Inferior parietal cortex (tissue), 1 donor: ENCODE measurements around the gene MTARC2.

Source experiments
- DNase-seq: peaks from one replicate; pipeline ENCODE4 v3.0.0-alpha.2; 2016; ENCODE audit errors: extremely low spot score

MTARC2 gene

DNA sequence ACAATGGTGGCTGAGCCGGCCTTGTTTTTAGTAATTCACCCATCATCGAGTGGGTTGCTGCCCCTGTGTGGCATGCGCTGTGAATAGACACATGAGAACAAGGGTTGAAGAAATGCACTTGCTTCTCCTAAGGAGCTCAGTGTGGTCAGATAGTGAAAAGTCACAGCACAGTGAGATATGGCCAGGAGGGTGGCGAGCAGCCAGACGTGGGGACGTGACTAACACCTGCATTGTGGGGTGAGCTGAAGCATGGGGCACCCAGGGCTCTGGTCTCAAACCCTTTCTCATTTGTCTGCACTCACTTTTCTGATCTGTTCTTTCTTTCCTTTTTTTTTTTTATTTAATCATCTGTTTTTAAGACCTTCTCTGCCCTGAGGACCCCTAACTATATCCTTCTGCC lies 52.1 kb downstream of the MTARC2 start:
- DNase-seq, result no peak

DNA sequence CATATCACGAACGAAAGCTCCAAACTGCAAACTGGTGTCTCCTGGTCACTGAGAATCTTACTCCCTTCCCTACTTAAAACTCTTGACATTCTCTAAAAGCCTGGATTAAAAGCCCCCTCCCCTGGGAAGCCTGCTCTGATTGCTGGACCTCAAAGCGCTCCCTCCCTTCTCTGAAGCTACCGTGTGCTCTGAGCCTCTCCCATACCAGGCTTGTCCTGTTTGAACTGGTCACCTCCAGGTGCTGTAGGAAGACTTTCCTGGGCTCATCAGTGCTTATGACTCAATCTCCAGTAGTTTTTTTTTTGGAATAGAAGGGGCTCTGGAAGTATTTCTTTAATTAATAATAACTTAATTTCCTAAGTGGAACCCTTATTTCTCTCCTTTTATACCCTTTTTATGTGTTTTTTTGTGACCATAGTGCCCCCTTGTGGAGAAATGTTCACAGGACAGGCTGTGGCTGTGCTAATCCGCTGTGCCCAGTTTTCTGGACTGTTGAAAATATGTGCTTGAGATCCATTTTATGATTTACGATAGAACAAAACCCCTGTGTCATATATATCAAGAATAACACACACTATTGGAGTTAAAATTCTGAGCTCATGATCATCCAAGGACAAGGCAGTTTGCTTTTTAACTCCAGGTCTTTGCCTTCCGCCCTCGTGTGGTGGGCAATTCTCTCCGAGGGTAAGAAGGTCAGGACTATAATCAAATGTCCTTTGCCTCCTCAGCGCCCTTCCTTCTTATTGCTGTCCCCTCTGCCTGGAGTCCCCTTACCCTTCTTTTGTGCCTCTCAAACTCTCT lies 55.5 kb downstream of the MTARC2 start:
- DNase-seq, result peak; percentile 70

DNA sequence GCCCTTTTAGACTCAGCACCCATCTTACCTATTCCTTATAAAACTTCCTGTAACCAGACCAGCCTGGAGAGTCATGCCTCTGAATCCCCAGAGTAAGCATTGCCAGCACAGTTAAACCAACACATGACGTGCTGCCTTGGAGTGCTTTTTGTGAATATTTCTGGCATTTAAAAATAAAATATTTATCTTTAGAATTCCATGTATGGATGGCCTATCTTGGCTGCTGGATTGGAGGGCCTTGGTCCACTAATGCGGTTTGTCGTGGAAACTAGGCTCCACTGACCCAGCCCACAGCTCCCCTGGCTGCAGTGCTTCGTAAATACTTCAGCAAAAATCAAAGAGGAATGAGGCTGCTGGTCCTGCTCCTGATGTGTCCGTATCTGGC lies 56.1 kb downstream of the MTARC2 start:
- DNase-seq, result no peak

DNA sequence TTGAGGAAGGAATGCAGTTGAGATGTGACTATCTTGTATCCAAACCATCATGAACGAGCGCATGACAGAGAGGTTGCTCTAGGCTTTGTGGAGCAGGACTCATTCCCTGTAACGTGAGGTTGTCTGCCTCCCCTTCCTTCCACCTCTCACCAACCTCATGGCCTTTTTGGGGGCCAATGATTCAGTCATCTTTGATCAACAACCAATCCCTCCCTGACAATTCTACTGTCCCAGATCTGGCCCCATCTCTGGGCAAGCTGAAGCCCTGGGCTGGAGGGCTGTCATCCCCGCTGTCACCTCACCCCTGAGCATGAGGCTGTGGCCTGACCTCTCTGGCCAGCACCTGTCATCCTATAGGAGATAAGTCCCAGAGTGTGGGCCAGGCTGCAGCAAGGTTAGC lies 58.3 kb downstream of the MTARC2 start:
- no peak for DNase-seq

DNA sequence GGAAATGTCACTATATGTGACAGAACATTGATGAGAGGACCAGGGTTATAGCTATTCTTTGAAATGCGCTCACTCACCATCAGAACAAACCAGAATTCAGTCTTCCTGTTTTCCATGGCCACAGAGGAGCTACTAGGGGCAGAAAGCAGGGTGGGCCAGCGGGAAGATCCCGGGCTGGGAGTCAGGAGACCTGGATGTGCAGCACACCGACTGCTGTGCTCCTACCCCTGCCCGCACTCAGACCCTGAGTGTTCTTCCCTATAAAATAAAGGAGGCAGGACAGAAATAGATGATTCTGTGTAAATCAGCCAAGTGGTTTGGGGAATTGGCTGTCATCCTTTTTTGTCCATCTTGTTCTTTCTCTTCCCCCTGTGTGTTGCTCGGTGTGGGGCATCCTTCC lies 59.6 kb downstream of the MTARC2 start:
- DNase-seq, result no peak

- no peak for DNase-seq
Observed at GRCh38 chr1:220808345-220809186, 60.4 kb downstream of the MTARC2 start.

DNA sequence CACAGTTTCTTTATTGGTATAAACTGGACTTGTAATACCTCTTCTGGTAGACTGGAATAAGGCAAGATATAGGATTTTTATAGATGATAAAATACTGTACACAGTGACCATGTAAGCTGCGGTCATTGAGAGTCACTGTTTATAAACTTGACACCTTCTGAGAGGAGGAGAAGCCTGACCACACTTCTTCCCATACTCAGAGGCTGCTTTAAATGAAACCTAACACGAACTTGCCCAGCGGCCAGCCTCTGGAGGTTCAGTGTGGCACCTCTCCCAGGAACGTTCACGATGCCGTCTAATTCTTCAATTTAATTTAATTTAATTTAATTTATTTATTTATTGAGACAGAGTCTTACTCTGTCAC lies 61.0 kb downstream of the MTARC2 start:
- no peak for DNase-seq

GRCh38 chr1:220809704-220810103 lies 61.6 kb downstream of the MTARC2 start:
- DNase-seq, result no peak

GRCh38 chr1:220810179-220810653 lies 62.1 kb downstream of the MTARC2 start:
- DNase-seq, result peak; percentile 58

DNA sequence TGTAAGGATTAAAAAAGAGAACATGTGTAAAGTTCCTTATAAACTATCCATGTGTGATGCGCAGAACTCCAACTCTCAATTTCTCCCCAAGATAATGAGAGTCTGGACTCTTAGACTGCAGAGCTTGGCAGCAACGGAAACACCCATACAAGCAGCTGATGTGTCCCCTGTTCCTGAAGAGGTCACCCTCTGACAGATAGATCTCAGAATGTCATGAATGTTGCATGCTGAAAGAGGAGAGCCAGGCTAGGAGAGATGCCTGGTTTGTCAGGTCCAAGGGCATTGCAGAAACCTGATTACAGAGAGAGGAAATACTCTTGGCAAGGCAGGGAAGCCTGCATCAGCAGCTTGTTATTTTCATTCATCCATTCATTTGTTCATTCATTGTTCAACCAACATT lies 62.8 kb downstream of the MTARC2 start:
- no peak for DNase-seq

DNA sequence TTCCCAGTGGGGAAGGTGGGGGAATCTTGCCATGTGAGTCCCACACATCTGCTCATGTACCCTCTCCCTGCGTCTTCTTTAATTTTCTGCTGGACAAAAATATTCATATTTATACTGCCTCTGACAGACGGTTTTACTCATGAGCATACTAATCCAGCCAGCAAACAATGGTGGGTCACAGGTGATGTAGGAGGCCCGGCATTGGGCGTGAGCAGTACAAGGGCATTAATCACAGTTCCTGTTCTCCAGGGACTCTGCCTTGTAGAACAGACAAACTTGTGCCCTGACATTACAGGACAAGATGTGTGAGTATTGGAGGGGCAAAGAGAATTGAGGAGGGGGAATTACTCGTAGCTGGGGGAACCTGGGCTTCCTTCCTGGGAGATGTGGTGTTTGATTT lies 63.6 kb downstream of the MTARC2 start:
- DNase-seq, result no peak

DNA sequence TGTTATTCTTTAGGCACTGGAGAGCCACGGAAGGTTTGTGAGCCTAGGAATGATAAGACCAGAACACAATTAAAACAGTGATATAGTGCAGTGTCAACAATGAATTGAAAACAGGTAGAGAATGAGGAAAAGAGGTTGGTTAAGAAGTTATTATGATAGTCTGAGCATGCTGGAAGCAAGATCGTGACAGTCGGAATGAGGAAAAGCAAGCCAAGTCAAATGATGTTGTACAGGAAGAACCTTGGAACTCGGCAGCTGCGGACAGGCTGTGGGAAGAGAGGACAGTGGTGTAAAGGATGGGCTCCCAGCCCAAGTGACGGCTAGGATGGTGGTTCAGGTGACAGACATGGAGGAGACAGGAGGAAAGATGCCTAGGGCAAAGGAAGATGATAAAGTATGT lies 64.2 kb downstream of the MTARC2 start:
- DNase-seq, result no peak

DNA sequence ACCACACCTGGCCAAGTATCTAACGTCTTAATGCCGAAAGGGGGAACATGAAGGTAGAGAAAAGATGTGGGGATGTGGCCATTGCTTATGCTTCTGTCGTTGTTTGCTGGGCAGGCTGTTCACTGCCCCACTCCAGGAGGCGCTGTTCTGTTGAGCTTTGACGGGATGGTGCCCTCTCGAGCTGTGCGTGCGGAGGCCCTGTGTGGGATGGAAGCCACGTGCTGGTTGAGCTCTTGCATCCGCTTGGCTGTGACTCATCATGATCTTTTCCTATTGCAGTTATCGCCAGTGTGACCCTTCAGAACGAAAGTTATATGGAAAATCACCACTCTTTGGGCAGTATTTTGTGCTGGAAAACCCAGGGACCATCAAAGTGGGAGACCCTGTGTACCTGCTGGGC lies 64.9 kb downstream of the MTARC2 start:
- DNase-seq, result no peak

- no peak for DNase-seq
Observed at GRCh38 chr1:220815409-220815808, 67.3 kb downstream of the MTARC2 start.

DNA sequence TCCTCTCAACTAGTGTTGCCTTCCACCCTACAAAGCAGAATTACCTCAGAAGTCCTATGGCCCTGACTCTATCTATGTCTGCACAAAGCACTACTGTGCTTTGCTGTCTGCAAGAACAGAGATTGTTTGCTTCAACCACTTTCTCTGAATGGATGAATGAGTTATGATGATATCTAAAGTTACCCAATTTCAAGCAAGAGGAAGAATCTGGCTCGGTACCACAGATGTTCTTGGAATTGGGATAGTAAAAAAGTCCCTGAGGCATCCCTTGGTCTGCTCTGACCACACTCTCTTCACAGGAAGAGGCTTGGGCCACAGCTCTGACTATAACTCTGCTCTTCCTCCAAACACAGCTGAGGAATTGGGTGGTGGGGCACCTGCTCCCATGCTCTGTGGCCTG lies 69.8 kb downstream of the MTARC2 start:
- no peak for DNase-seq

DNA sequence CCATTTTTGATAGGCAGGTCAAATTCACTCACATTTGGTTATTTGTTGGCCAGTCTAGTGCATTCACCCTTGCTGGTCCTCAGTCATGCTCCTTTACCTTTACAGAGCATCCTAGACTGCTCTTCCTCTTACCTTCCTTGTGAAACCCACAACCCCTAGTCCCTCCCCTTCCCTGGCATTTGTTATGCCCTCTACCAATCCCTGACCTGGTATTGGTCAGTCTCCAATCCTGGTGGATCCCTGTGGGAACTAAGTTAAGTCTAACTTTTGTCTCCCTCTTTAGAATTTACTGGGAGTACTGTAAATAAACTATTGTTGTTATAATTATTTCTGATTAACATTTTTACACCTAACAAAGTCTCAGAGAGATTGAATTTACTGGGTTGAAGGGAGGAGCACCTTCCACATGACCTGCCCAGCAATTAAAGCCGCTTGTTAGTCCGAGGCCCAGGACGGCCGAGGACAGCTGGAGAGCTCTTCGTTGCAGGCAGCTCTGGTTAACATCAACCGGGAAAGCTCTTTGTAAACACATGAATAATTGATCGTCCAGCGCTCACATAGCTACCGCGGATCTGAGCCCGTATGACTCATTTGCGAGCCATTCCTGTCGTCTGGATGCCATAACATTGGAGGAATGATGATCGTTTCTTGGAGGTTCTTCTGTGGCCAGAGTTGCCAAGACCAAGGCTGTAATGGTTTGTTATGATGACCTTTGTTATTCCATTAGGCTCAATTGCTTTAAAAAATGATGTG lies 70.5 kb downstream of the MTARC2 start:
- DNase-seq, result no peak

- DNase-seq, result no peak
Observed at GRCh38 chr1:220819467-220820026, 71.4 kb downstream of the MTARC2 start.

DNA sequence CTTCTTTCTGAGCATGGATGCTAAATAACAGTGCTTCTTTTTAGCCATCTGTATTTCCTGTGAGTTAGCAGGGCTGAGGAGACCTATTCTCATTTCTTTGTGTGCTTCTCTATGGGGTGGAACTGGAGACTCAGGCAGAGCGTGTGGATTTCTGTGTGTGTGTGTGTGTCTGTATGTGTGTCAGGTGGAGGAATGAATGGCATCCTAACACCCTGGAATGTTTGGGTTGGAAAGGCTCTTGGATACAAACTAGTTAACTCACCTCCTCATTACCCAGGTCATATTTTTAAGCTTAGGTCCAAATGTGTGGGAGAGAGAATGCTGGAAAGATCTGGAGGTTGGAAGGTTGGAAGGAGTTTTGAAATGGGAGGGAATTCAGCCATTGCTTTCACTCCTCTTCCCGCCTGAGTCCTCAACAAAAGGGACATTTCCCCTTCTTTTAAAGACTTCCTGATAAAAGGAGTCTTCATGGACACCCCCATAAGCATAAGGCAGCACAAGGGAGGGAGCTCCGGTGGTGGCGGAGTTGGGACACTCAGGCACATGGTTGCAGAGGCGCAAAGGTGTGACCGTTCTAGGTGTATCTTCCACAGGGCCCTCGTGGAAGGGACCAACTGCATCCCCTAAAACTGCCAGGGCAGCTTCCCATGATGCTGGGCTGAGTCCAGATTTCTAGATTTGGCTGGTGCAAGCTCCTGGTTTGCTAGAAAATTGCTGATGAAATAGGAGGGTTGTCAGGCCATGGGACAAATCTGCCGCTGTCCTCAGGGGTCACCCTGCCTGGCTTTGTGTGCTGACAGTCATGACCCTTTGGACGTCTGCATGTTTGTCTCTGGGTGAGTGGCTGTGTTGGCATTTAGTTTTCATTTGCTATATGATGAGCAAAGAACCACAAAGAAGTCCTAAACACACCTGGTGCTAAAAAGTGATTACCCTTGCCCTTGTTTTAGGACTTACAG lies 76.2 kb downstream of the MTARC2 start:
- DNase-seq, result no peak

DNA sequence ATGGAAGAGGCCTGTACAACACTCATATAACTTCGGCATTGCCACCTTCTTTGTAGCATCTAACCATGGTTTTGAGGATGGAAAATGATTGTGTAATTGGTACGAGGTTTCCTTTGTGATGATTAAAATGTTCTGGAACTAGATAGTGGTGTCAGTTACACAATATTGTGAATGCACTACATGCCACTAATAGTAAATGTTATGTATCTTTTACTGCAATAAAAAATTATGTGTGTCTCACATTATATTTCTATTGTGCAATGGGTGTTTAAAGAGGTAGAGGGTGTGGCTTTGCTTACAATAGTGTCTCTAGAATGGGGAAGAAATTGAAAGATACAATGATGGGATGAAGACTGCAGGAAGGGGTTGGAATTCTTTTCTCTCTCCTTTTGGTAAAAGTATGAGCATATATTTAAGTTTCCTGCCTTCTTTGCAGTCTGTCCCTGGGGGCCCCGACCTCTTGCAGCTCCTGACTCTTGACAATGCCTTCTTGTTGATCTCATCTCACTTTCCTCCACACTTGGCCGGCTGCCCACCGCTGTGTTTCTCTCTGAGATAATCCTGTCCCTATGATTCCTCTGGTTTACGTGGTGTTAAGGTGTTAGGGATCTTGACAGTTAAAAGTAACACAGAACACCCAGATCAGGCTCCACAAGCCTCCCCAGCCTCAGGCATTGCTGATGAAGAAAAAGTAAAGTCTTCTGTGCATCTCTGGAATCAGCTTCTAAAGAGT lies 77.9 kb downstream of the MTARC2 start:
- no peak for DNase-seq

- DNase-seq, result no peak
Observed at GRCh38 chr1:220826729-220827128, 78.6 kb downstream of the MTARC2 start.
